HepG2 (cell line): Measurements from ENCODE around the gene PIGN. TPM values are rescaled to one million over a fixed set of nuclear protein-coding genes. Genes with fewer than 3 reads are reported as not detected.

Source experiments
- ATAC-seq: fragments of 200-7000 bp; cut with Tn5 transposase; 3 replicates; pipeline ENCODE4 v1.9.1; 2020; ENCODE audit warnings: mild to moderate bottlenecking, moderate library complexity
- BruUV-seq: library from RNA; stranded (reverse); fragments of 400-500 nt; replicated peaks from 2 replicates; lab custom pipeline; 2021; lab: Mats Ljungman, UMichigan
- CTCF ChIA-PET: fragments of 300-600 bp; formaldehyde crosslinking; extraction: SDS; loops from one replicate; lab custom pipeline; 2021; ENCODE audit warnings: low total read pairs, inconsistent platforms, low intra/inter-chr PET ratio; lab: Yijun Ruan, JAX
- POLR2A ChIA-PET: fragments of 350-600 bp; sonication (Branson Sonifier 250); formaldehyde crosslinking; loops from one replicate; lab custom pipeline; 2020; ENCODE audit warnings: antibody characterized with exemption, inconsistent platforms; lab: Yijun Ruan, JAX
- DNase-seq: peaks from one replicate; pipeline ENCODE4 v3.0.0-alpha.2; 2015; ENCODE audit warnings: low spot score
- FAIRE-seq: peaks from 3 replicates; lab custom pipeline; 2011; peaks lifted over from hg19 to GRCh38; lab: Jason Lieb, UNC
- H2AFZ ChIP-seq: one replicate; pipeline ENCODE4 v1.6.1; 2011; ENCODE audit warnings: low read length, inconsistent platforms
- H3K27ac ChIP-seq: fragments of 300-600 bp; 3 replicates; pipeline ENCODE4 v1.8.0; 2011; ENCODE audit warnings: mixed run types, mild to moderate bottlenecking, mixed read lengths, low read length, inconsistent platforms; ENCODE audit not compliant: insufficient read depth; ENCODE audit errors: extremely low read length
- H3K27me3 ChIP-seq, 2 experiments: fragments of 200-600 bp in 1 of 2; 2 replicates in 1 of 2; 3 replicates in 1 of 2; pipeline versions ENCODE4 v1.6.0 to v1.8.0; 2011; ENCODE audit warnings: low read length in 2 of 2, mild to moderate bottlenecking in 2 of 2, moderate library complexity in 2 of 2, inconsistent platforms in 1 of 2; ENCODE audit not compliant: insufficient read depth in 2 of 2, control insufficient read depth in 1 of 2
- H3K36me3 ChIP-seq, 2 experiments: fragments of 200-600 bp in 1 of 2; replicated peaks in 1 of 2; 2 replicates in 1 of 2; 3 replicates in 1 of 2; pipeline versions ENCODE4 v1.5.1 to v1.8.0; 2011; ENCODE audit warnings: low read length in 2 of 2, inconsistent platforms in 1 of 2; ENCODE audit not compliant: insufficient read depth in 2 of 2, control insufficient read depth in 1 of 2
- H3K4me1 ChIP-seq: 2 replicates; pipeline ENCODE4 v1.5.1; 2012; ENCODE audit warnings: low read length, inconsistent platforms; ENCODE audit not compliant: insufficient read depth
- H3K4me2 ChIP-seq: 2 replicates; pipeline ENCODE4 v1.6.0; 2011; ENCODE audit warnings: low read depth, low read length, inconsistent platforms
- H3K4me3 ChIP-seq, 3 experiments: fragments of 200-600 bp in 1 of 3; sonication (generic), shearing (Covaris generic) in 1 of 3; replicated peaks in 1 of 3; 2 replicates each; pipeline ENCODE4 v1.5.1; 2011 to 2016; ENCODE audit warnings: low read length in 3 of 3, inconsistent platforms in 2 of 3, low read depth in 2 of 3, mild to moderate bottlenecking in 2 of 3, control low read depth in 1 of 3, mixed read lengths in 1 of 3; ENCODE audit not compliant: insufficient read depth in 1 of 3
- H3K79me2 ChIP-seq: one replicate; pipeline ENCODE4 v1.6.1; 2011; ENCODE audit warnings: low read length, inconsistent platforms; ENCODE audit not compliant: insufficient read depth
- H3K9ac ChIP-seq: 2 replicates; pipeline ENCODE4 v1.6.0; 2011; ENCODE audit warnings: mild to moderate bottlenecking, low read depth, low read length, inconsistent platforms; ENCODE audit not compliant: insufficient read depth
- H3K9me3 ChIP-seq: 2 replicates; pipeline ENCODE4 v1.5.1; 2012; ENCODE audit warnings: mild to moderate bottlenecking, low read length
- H4K20me1 ChIP-seq: 2 replicates; pipeline ENCODE4 v1.6.0; 2011; ENCODE audit warnings: inconsistent platforms, mild to moderate bottlenecking, low read length, moderate library complexity; ENCODE audit not compliant: insufficient read depth
- BCL3 ChIP-seq: sonication (generic); formaldehyde crosslinking; IDR thresholded peaks from 2 replicates; pipeline ENCODE4 v1.5.1; 2020; ENCODE audit warnings: mild to moderate bottlenecking, missing genetic modification reagents, moderate library complexity
- CENPT ChIP-seq: sonication (generic); formaldehyde crosslinking; IDR thresholded peaks from 2 replicates; pipeline ENCODE4 v1.8.0; 2022; ENCODE audit warnings: low read depth, mild to moderate bottlenecking, moderate library complexity, missing genetic modification reagents
- EP300 ChIP-seq, 3 experiments: sonication (generic) in 1 of 3; formaldehyde crosslinking in 1 of 3; IDR thresholded peaks; 2 replicates each; pipeline versions ENCODE4 v1.5.1 to v1.6.1; 2011 to 2020; ENCODE audit warnings: low read depth in 2 of 3, low read length in 2 of 3, borderline replicate concordance in 1 of 3, improper control_type of control experiment in 1 of 3, mild to moderate bottlenecking in 1 of 3, missing genetic modification reagents in 1 of 3, moderate library complexity in 1 of 3
- GTF3A ChIP-seq: sonication (generic); formaldehyde crosslinking; conservative IDR thresholded peaks from 2 replicates; pipeline ENCODE4 v1.4.0; 2020; ENCODE audit warnings: mild to moderate bottlenecking, missing genetic modification reagents
- HCFC1 ChIP-seq: fragments of 150-350 bp; IDR thresholded peaks from 2 replicates; pipeline ENCODE4 v1.6.1; 2014; ENCODE audit warnings: low read depth, low read length
- HDAC2 ChIP-seq: sonication (generic); formaldehyde crosslinking; IDR thresholded peaks from 2 replicates; pipeline ENCODE4 v1.4.0; 2020; ENCODE audit warnings: missing genetic modification reagents
- NAIF1 ChIP-seq: sonication (generic); formaldehyde crosslinking; IDR thresholded peaks from 2 replicates; pipeline ENCODE4 v1.5.0; 2020; ENCODE audit warnings: mild to moderate bottlenecking, missing genetic modification reagents, borderline replicate concordance
- NFE2 ChIP-seq: sonication (generic); formaldehyde crosslinking; IDR thresholded peaks from 2 replicates; pipeline ENCODE4 v1.4.0; 2020; ENCODE audit warnings: missing genetic modification reagents
- SMARCE1 ChIP-seq: fragments of 450-650 bp; IDR thresholded peaks from 2 replicates; pipeline ENCODE4 v1.6.1; 2017; ENCODE audit warnings: borderline replicate concordance
- SRY ChIP-seq: sonication (generic); formaldehyde crosslinking; IDR thresholded peaks from 2 replicates; pipeline ENCODE4 v1.8.0; 2022; ENCODE audit warnings: mild to moderate bottlenecking, missing genetic modification reagents
- ZNF230 ChIP-seq: sonication (generic); formaldehyde crosslinking; IDR thresholded peaks from 2 replicates; pipeline ENCODE4 v1.4.0; 2020; ENCODE audit warnings: mild to moderate bottlenecking, missing genetic modification reagents
- ZNF761 ChIP-seq: sonication (generic); formaldehyde crosslinking; conservative IDR thresholded peaks from 2 replicates; pipeline ENCODE4 v1.4.0; 2020; ENCODE audit warnings: mild to moderate bottlenecking, missing genetic modification reagents
- WGBS: methylation state at CpG from one replicate; pipeline ENCODE4 v1.1.6; 2017; ENCODE audit warnings: low lambda C conversion rate; 5-methylcytosine and 5-hydroxymethylcytosine counted together
- in situ Hi-C: cut with HindIII; loops from 2 replicates; pipeline ENCODE4 v1.10.0; 2017; ENCODE audit warnings: low pct_unique_long_range_greater_than_20kb; ENCODE audit not compliant: extremely low pct_ligation_motif_present
- intact Hi-C: fragments of 100-400 bp; cut with micrococcal nuclease; formaldehyde crosslinking; loops from one replicate; pipeline ENCODE4 v1.10.0; 2022; ENCODE audit not compliant: unreplicated experiment
- polyA plus RNA-seq, 8 experiments: library from polyadenylated mRNA; depleted of rRNA in 3 of 8; stranded (reverse) in 7 of 8; unstranded in 1 of 8; fragments of >200 nt; fragmentation: Illumina TruSeq in 4 of 8; extraction: Trizol in 4 of 8; gene quantifications; 2 replicates each; pipeline versions ENCODE4 v1.2.1 to v1.2.3, GENCODE V29; 2011 to 2016; ENCODE audit warnings: low read depth in 4 of 8, missing spikeins in 1 of 8, mixed read lengths in 1 of 8; ENCODE audit not compliant: insufficient read depth in 1 of 8
- total RNA-seq, 5 experiments: library from RNA; depleted of rRNA; stranded (reverse); fragments of >200 nt; fragmentation: Illumina TruSeq; extraction: Trizol; gene quantifications; 2 replicates each; pipeline ENCODE4 v1.2.3, GENCODE V29; 2016; ENCODE audit warnings: low read depth in 1 of 5
- TF ChIP-seq, protein P1 (sequence below): sonication (generic); formaldehyde crosslinking; conservative IDR thresholded peaks from 2 replicates; pipeline ENCODE4 v1.8.0; 2022; ENCODE audit warnings: low read depth, missing genetic modification reagents
- TF ChIP-seq, protein P2 (sequence below): sonication (generic); formaldehyde crosslinking; IDR thresholded peaks from 2 replicates; pipeline ENCODE4 v1.4.0; 2020; ENCODE audit warnings: missing genetic modification reagents
- TF ChIP-seq, protein P3 (sequence below): sonication (generic); formaldehyde crosslinking; IDR thresholded peaks from 2 replicates; pipeline ENCODE4 v1.8.0; 2022; ENCODE audit warnings: missing genetic modification reagents, low read depth, mild to moderate bottlenecking, borderline replicate concordance

The PIGN gene
- total and polyA plus RNA-seq, 2 of the 13 experiments (the other 11 are each of a cell fraction or from before 2014, with no cell fraction given), result 15.5 to 33.6 TPM

- ATAC-seq (no peak), DNase-seq (no peak), FAIRE-seq (no peak)
- Histone ChIP-seq H4K20me1 (no peaks in the 10 kb centered on the region), H3K27ac (no peak overlapping the region), H3K9ac (no peak overlapping the region), H3K4me2 (no peak overlapping the region), H3K36me3 (no peaks in the 10 kb centered on the region; a peak in 2 of 5 replicates), H3K4me1 (no peaks in the 10 kb centered on the region), H3K79me2 (no peaks in the 10 kb centered on the region), H3K9me3 (no peaks in the 10 kb centered on the region), H3K4me3 (no peak overlapping the region), H3K27me3 (no peaks in the 10 kb centered on the region), H2AFZ (no peak overlapping the region)
- TF ChIP-seq EP300 (IDR thresholded peaks at IDR 0.05; ENCODE audit: low read depth in 2 of 2, low read length in 2 of 2) (no peak), EP300 (CRISPR knock-in tag; IDR thresholded peaks at IDR 0.05; ENCODE audit: borderline replicate concordance) (no peak), HCFC1 (no peak), HDAC2 (no peak), CENPT (CRISPR knock-in tag) (no peak), ZNF230 (CRISPR knock-in tag) (no peak), SMARCE1 (no peak), NFE2 (CRISPR knock-in tag) (no peak), SRY (CRISPR knock-in tag) (no peak), ZNF761 (CRISPR knock-in tag) (no peak), BCL3 (CRISPR knock-in tag) (no peak), GTF3A (CRISPR knock-in tag) (no peak), NAIF1 (CRISPR knock-in tag) (no peak)
- TF ChIP-seq, protein P1, sequence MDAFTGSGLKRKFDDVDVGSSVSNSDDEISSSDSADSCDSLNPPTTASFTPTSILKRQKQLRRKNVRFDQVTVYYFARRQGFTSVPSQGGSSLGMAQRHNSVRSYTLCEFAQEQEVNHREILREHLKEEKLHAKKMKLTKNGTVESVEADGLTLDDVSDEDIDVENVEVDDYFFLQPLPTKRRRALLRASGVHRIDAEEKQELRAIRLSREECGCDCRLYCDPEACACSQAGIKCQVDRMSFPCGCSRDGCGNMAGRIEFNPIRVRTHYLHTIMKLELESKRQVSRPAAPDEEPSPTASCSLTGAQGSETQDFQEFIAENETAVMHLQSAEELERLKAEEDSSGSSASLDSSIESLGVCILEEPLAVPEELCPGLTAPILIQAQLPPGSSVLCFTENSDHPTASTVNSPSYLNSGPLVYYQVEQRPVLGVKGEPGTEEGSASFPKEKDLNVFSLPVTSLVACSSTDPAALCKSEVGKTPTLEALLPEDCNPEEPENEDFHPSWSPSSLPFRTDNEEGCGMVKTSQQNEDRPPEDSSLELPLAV (CRISPR knock-in tag), result no peak
- TF ChIP-seq, protein P2, sequence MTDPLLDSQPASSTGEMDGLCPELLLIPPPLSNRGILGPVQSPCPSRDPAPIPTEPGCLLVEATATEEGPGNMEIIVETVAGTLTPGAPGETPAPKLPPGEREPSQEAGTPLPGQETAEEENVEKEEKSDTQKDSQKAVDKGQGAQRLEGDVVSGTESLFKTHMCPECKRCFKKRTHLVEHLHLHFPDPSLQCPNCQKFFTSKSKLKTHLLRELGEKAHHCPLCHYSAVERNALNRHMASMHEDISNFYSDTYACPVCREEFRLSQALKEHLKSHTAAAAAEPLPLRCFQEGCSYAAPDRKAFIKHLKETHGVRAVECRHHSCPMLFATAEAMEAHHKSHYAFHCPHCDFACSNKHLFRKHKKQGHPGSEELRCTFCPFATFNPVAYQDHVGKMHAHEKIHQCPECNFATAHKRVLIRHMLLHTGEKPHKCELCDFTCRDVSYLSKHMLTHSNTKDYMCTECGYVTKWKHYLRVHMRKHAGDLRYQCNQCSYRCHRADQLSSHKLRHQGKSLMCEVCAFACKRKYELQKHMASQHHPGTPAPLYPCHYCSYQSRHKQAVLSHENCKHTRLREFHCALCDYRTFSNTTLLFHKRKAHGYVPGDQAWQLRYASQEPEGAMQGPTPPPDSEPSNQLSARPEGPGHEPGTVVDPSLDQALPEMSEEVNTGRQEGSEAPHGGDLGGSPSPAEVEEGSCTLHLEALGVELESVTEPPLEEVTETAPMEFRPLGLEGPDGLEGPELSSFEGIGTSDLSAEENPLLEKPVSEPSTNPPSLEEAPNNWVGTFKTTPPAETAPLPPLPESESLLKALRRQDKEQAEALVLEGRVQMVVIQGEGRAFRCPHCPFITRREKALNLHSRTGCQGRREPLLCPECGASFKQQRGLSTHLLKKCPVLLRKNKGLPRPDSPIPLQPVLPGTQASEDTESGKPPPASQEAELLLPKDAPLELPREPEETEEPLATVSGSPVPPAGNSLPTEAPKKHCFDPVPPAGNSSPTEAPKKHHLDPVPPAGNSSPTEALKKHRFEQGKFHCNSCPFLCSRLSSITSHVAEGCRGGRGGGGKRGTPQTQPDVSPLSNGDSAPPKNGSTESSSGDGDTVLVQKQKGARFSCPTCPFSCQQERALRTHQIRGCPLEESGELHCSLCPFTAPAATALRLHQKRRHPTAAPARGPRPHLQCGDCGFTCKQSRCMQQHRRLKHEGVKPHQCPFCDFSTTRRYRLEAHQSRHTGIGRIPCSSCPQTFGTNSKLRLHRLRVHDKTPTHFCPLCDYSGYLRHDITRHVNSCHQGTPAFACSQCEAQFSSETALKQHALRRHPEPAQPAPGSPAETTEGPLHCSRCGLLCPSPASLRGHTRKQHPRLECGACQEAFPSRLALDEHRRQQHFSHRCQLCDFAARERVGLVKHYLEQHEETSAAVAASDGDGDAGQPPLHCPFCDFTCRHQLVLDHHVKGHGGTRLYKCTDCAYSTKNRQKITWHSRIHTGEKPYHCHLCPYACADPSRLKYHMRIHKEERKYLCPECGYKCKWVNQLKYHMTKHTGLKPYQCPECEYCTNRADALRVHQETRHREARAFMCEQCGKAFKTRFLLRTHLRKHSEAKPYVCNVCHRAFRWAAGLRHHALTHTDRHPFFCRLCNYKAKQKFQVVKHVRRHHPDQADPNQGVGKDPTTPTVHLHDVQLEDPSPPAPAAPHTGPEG (CRISPR knock-in tag), result no peak
- TF ChIP-seq, protein P3, sequence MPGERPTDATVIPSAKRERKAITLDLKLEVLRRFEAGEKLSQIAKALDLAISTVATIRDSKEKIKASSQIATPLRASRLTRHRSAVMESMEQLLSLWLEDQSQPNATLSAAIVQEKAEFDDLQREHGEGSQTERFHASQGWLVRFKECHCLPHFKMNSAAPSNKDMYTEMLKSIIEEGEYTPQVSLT, result no peak
- WGBS, result 92% methylated on average over 1 of the region's 1 CpG
- POLR2A ChIA-PET, result no interaction called here
- intact Hi-C loops (no loop called here), in situ Hi-C loops (no loop called here)
- CTCF ChIA-PET, result no interaction called here
- BruUV-seq, result no TSS peak
Measured at GRCh38 chr18:62128157-62128556, 58.7 kb downstream of the PIGN start.
